ENCODE measurements around the gene PTPN12.
"Not testable (repeated sequence)": the region's sequence is repeated elsewhere in the genome, so short reads cannot be mapped to it uniquely, and the experiment has no call there.

Gene PTPN12

GRCh38 chr7:77580762-77581350 lies 43.8 kb downstream of the PTPN12 start:
- H3K4me3 Mint-ChIP-seq = no peak overlapping the region
- H3K4me1 Mint-ChIP-seq (ENCODE audit: low read depth) = no peaks in the 10 kb centered on the region
- H3K9me3 Mint-ChIP-seq = no peaks in the 10 kb centered on the region
- H3K27me3 Mint-ChIP-seq = no peaks in the 10 kb centered on the region
- H3K36me3 Mint-ChIP-seq (ENCODE audit: low read depth) = peaks cover 5% of the 10 kb centered on the region
- DNase-seq = no peak
- no peak overlapping the region for H3K27ac Mint-ChIP-seq

DNA sequence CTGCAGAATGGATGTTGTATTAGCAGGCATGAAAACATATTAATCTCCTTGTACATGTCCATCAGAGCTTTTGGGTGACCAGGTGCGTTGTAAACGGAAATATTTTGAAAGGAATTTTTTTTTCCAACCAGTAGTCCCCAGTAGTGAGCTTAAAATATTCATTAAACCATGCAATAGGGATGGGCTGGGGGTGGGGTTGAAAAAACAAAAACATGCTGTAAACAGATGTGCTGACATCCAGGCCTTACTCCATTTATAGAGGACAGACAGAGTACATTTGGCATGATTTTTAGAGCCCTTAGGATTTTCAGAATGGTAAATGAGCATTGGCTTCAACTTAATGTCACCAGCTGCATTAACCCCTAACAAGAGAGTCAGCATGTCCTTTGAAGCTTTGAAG lies 50.2 kb downstream of the PTPN12 start:
- no peak overlapping the region for H3K4me3 Mint-ChIP-seq
- H3K4me1 Mint-ChIP-seq (ENCODE audit: low read depth) = no peaks in the 10 kb centered on the region
- H3K27me3 Mint-ChIP-seq = no peaks in the 10 kb centered on the region
- DNase-seq = no peak
- no peak overlapping the region for H3K27ac Mint-ChIP-seq
- H3K9me3 Mint-ChIP-seq = no peaks in the 10 kb centered on the region
- H3K36me3 Mint-ChIP-seq (ENCODE audit: low read depth) = peaks cover 3% of the 10 kb centered on the region

- Mint-ChIP-seq H3K27ac (no peak overlapping the region), H3K36me3 (ENCODE audit: low read depth) (peaks cover 7% of the 10 kb centered on the region), H3K27me3 (no peaks in the 10 kb centered on the region), H3K4me1 (ENCODE audit: low read depth) (no peaks in the 10 kb centered on the region), H3K9me3 (no peaks in the 10 kb centered on the region), H3K4me3 (no peak overlapping the region)
- no peak for DNase-seq
These were observed 63.9 kb downstream of the PTPN12 start for GRCh38 chr7:77600952-77601351.

- Mint-ChIP-seq H3K9me3 (no peaks in the 10 kb centered on the region), H3K4me1 (ENCODE audit: low read depth) (peaks cover 3% of the 10 kb centered on the region), H3K4me3 (no peak overlapping the region)
These were observed 69.5 kb downstream of the PTPN12 start for GRCh38 chr7:77606562-77606961.

DNA sequence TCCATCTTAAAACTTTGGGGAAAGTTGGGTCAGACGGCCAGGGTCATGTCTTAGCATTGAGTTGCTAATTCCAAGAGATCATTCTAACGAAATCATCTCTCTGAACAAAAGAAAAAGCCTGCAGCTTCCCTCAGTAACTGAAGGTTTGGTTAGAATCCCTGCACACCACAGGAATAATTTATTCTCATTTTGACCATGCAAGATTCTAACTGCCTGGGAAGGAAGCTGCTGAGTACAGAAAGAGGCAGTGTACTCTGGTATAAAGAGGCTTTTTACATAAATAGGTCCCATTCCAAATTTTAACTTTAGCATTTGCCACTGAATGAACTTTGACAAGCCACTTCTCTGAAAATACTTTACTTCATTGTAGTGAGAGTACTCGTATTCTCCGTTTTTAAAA lies 82.2 kb downstream of the PTPN12 start:
- no peak overlapping the region for H3K4me3 Mint-ChIP-seq
- H3K4me1 Mint-ChIP-seq (ENCODE audit: low read depth) = no peaks in the 10 kb centered on the region
- H3K27ac Mint-ChIP-seq = no peak overlapping the region
- no peaks in the 10 kb centered on the region for H3K27me3 Mint-ChIP-seq
- H3K36me3 Mint-ChIP-seq (ENCODE audit: low read depth) = peaks cover 5% of the 10 kb centered on the region
- no peak for DNase-seq
- H3K9me3 Mint-ChIP-seq = no peaks in the 10 kb centered on the region

More at GRCh38 chr7:77606562-77606961, 69.5 kb downstream of the PTPN12 start:
- peaks cover 12% of the 10 kb centered on the region for H3K36me3 Mint-ChIP-seq (ENCODE audit: low read depth)
- H3K27ac Mint-ChIP-seq = no peak overlapping the region
- H3K27me3 Mint-ChIP-seq = no peaks in the 10 kb centered on the region
- no peak for DNase-seq

- H3K27ac Mint-ChIP-seq = no peak overlapping the region
- H3K36me3 Mint-ChIP-seq (ENCODE audit: low read depth) = peaks cover 14% of the 10 kb centered on the region
- no peaks in the 10 kb centered on the region for H3K9me3 Mint-ChIP-seq
- no peaks in the 10 kb centered on the region for H3K27me3 Mint-ChIP-seq
- DNase-seq = no peak
- H3K4me3 Mint-ChIP-seq = no peak overlapping the region
- peaks cover 7% of the 10 kb centered on the region for H3K4me1 Mint-ChIP-seq (ENCODE audit: low read depth)
These were observed 89.7 kb downstream of the PTPN12 start for GRCh38 chr7:77626586-77627308.

GRCh38 chr7:77627309-77627676 lies 90.2 kb downstream of the PTPN12 start:
- no peak for DNase-seq

GRCh38 chr7:77629797-77630196 lies 92.7 kb downstream of the PTPN12 start:
- H3K4me3 Mint-ChIP-seq = no peak overlapping the region
- H3K27me3 Mint-ChIP-seq = no peaks in the 10 kb centered on the region
- peaks cover 7% of the 10 kb centered on the region for H3K4me1 Mint-ChIP-seq (ENCODE audit: low read depth)
- H3K9me3 Mint-ChIP-seq = no peaks in the 10 kb centered on the region
- no peak overlapping the region for H3K27ac Mint-ChIP-seq
- H3K36me3 Mint-ChIP-seq (ENCODE audit: low read depth) = peaks cover 14% of the 10 kb centered on the region
- no peak for DNase-seq

More at GRCh38 chr7:77627309-77627676, 90.2 kb downstream of the PTPN12 start:
- H3K9me3 Mint-ChIP-seq = no peaks in the 10 kb centered on the region
- H3K4me1 Mint-ChIP-seq (ENCODE audit: low read depth) = peaks cover 7% of the 10 kb centered on the region
- H3K27me3 Mint-ChIP-seq = no peaks in the 10 kb centered on the region
- H3K27ac Mint-ChIP-seq = no peak overlapping the region
- H3K4me3 Mint-ChIP-seq = no peak overlapping the region
- H3K36me3 Mint-ChIP-seq (ENCODE audit: low read depth) = peaks cover 14% of the 10 kb centered on the region

GRCh38 chr7:77631820-77632219 lies 94.7 kb downstream of the PTPN12 start:
- Mint-ChIP-seq H3K4me1 (ENCODE audit: low read depth) (peaks cover 6% of the 10 kb centered on the region), H3K36me3 (ENCODE audit: low read depth) (peaks cover 7% of the 10 kb centered on the region), H3K4me3 (no peak overlapping the region), H3K27ac (no peak overlapping the region), H3K27me3 (no peaks in the 10 kb centered on the region), H3K9me3 (no peaks in the 10 kb centered on the region)
- no peak for DNase-seq

DNA sequence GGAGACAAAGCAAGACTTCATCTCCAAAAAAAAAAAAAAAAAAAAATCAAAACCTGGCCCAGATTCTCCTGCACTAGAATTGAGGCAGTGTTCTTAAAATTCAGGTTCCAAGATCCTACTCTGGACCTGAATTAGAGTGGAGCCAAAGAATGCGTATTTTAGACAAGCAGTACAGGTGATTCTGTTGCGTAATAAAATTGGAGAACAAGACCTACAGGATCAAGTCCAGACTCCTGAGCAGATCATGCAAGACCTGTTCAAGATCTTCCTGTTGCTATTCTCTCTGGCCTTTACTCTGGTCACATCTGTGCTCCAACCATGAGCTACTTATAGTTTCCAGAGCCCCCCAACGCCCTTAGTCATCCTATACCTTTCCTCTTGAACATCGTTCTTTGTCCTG lies 107.7 kb downstream of the PTPN12 start:
- peaks cover 2% of the 10 kb centered on the region for H3K36me3 Mint-ChIP-seq (ENCODE audit: low read depth)
- H3K9me3 Mint-ChIP-seq = no peaks in the 10 kb centered on the region
- H3K4me1 Mint-ChIP-seq (ENCODE audit: low read depth) = no peaks in the 10 kb centered on the region
- H3K27me3 Mint-ChIP-seq = no peaks in the 10 kb centered on the region
- H3K27ac Mint-ChIP-seq = no peak overlapping the region
- H3K4me3 Mint-ChIP-seq = no peak overlapping the region
- DNase-seq = no peak

DNA sequence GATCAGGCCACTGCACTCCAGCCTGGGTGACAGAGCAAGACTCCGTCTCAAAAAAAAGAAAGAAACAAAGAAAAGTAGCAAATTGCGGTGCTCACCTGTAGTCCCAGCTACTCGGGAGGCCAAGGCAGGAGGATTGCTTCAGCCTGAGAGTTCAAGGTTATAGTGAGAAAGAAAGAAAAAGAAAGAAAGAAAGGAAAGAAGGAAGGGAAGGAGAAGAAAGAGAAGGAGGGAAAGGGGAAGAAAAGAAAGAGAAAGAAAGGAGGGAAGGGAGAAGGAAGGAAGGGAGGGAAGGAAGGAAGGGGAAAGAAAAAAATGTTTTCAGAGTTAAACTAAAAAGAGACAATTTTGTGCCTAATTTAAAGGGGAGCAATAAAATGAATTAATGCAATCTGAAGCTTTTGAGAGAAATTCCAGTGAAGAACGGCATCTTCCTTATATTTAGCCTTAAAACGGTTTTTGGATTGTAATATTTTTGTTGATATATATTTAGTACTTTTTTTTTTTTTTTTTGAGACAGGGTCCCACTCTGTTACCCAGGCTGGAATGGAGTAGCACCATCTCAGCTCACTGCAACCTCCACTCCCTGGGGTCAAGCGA lies 111.7 kb downstream of the PTPN12 start:
- no peaks in the 10 kb centered on the region for H3K4me1 Mint-ChIP-seq (ENCODE audit: low read depth)
- no peaks in the 10 kb centered on the region for H3K27me3 Mint-ChIP-seq
- DNase-seq = no peak
- no peaks in the 10 kb centered on the region for H3K9me3 Mint-ChIP-seq
- no peak overlapping the region for H3K27ac Mint-ChIP-seq
- peaks cover 1% of the 10 kb centered on the region for H3K36me3 Mint-ChIP-seq (ENCODE audit: low read depth)
- no peak overlapping the region for H3K4me3 Mint-ChIP-seq

DNA sequence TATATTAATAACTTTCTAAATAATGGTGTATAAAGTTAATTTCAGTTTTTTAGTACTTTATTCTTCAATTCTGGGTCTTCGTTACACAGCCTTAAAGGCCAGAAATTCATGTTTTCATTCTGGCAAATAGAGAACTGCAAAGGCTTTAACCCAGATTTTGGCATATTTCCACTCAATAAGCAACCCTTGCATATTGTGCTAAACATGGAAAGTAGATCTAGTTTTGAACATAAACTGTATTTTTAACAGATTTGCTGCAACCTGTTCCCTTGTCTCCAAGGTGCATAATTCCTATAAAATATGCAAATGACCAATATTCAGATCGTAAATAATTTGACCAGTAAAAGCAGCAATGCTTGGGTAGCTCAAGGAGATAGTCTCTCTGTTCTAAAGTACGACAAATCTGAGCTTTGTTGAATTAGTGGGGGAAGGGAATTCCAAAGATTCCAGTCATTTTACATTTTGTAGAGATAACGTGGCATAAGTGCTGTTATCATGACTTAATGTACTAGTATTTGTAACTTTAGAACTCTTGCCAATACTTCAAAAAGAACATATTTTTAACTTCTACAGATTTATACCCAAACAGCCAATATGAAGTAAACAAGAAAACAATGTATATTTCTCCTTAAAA lies 112.7 kb downstream of the PTPN12 start:
- no peaks in the 10 kb centered on the region for H3K27me3 Mint-ChIP-seq
- no peak overlapping the region for H3K4me3 Mint-ChIP-seq
- no peak for DNase-seq
- no peaks in the 10 kb centered on the region for H3K9me3 Mint-ChIP-seq
- no peaks in the 10 kb centered on the region for H3K36me3 Mint-ChIP-seq (ENCODE audit: low read depth)
- no peaks in the 10 kb centered on the region for H3K4me1 Mint-ChIP-seq (ENCODE audit: low read depth)
- H3K27ac Mint-ChIP-seq = no peak overlapping the region

GRCh38 chr7:77651575-77652162 lies 114.6 kb downstream of the PTPN12 start:
- DNase-seq = no peak
- no peaks in the 10 kb centered on the region for H3K27me3 Mint-ChIP-seq
- H3K36me3 Mint-ChIP-seq (ENCODE audit: low read depth) = no peaks in the 10 kb centered on the region
- H3K4me1 Mint-ChIP-seq (ENCODE audit: low read depth) = no peaks in the 10 kb centered on the region
- no peak overlapping the region for H3K27ac Mint-ChIP-seq
- H3K9me3 Mint-ChIP-seq = no peaks in the 10 kb centered on the region
- no peak overlapping the region for H3K4me3 Mint-ChIP-seq

- not testable (repeated sequence) for H3K4me1 Mint-ChIP-seq (ENCODE audit: low read depth); H3K9me3 Mint-ChIP-seq; H3K4me3 Mint-ChIP-seq
These were observed 115.7 kb downstream of the PTPN12 start for GRCh38 chr7:77652826-77653225.

DNA sequence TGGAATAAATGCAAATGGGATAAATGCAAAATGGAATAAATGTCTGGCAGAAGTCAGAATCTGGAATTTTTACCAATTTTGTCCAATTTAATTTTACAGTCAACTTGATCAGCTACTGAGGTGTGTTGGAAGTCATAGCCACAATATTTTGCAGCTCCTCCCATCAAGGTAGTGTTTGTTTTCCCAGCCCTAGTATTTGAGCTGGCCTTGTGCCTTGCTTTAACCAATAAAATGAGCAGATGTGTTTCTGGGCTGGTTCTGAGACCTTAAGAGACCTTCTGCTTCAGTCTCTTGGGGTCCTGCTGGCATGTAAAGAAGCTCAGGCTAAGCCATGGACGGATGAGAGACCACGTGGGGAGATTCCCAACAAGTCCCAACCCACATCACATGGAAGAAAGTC lies 116.5 kb downstream of the PTPN12 start:
- H3K4me3 Mint-ChIP-seq = no peak overlapping the region
- H3K27me3 Mint-ChIP-seq = no peaks in the 10 kb centered on the region
- H3K4me1 Mint-ChIP-seq (ENCODE audit: low read depth) = no peaks in the 10 kb centered on the region
- H3K36me3 Mint-ChIP-seq (ENCODE audit: low read depth) = no peaks in the 10 kb centered on the region
- DNase-seq = no peak
- no peak overlapping the region for H3K27ac Mint-ChIP-seq
- H3K9me3 Mint-ChIP-seq = no peaks in the 10 kb centered on the region

More at GRCh38 chr7:77652826-77653225, 115.7 kb downstream of the PTPN12 start:
- not testable (repeated sequence) for H3K36me3 Mint-ChIP-seq (ENCODE audit: low read depth); H3K27ac Mint-ChIP-seq; DNase-seq; H3K27me3 Mint-ChIP-seq
